Transverse colon (tissue), 3 donors: ENCODE measurements around the gene XPO6.

Experiments used
- CTCF ChIP-seq, 5 experiments: fragments of 200-600 bp in 3 of 5; fragments of 450-650 bp in 2 of 5; sonication (generic) in 3 of 5; IDR thresholded peaks; 1 replicate in 2 of 5; 2 replicates in 3 of 5; pipeline ENCODE4 v1.5.1; 2016 to 2017; ENCODE audit warnings: antibody characterized with exemption in 5 of 5, inconsistent platforms in 3 of 5, mild to moderate bottlenecking in 2 of 5, moderate library complexity in 1 of 5
- POLR2A ChIP-seq: fragments of 450-650 bp; IDR thresholded peaks from one replicate; pipeline ENCODE4 v1.6.1; 2016; ENCODE audit warnings: antibody characterized with exemption, mild to moderate bottlenecking, moderate library complexity

- no peak for TF ChIP-seq CTCF (IDR thresholded peaks at IDR 0.05)
- TF ChIP-seq POLR2A: no peak
Measured at GRCh38 chr16:28110479-28110878, 101.3 kb downstream of the XPO6 start.
